HG03135 (cell line): ENCODE data around the gene CYP24A1.

ENCODE experiments used
- ATAC-seq: cut with Tn5 transposase; IDR thresholded peaks from one replicate; pipeline ENCODE4 v1.9.1; 2021; ENCODE audit warnings: mild to moderate bottlenecking, moderate library complexity; ENCODE audit not compliant: unreplicated experiment

CYP24A1 gene

GRCh38 chr20:54158226-54158625, 15.6 kb downstream of the CYP24A1 start:
- no peak for ATAC-seq

GRCh38 chr20:54156981-54157835, 16.6 kb downstream of the CYP24A1 start:
- ATAC-seq: no peak

GRCh38 chr20:54156522-54156921, 17.3 kb downstream of the CYP24A1 start:
- ATAC-seq: no peak

- ATAC-seq: no peak
Measured at GRCh38 chr20:54155736-54156317, 18.0 kb downstream of the CYP24A1 start.

- ATAC-seq: no peak
Measured at GRCh38 chr20:54154439-54154838, 19.3 kb downstream of the CYP24A1 start.

GRCh38 chr20:54153847-54154246, 19.9 kb downstream of the CYP24A1 start:
- no peak for ATAC-seq

- no peak for ATAC-seq
Measured at GRCh38 chr20:54153041-54153327, 20.8 kb downstream of the CYP24A1 start.

- ATAC-seq: no peak
Measured at GRCh38 chr20:54152227-54153040, 21.4 kb downstream of the CYP24A1 start.

- no peak for ATAC-seq
Measured at GRCh38 chr20:54151511-54152226, 22.1 kb downstream of the CYP24A1 start.

- no peak for ATAC-seq
Measured at GRCh38 chr20:54151075-54151439, 22.7 kb downstream of the CYP24A1 start.

GRCh38 chr20:54149765-54150264, 24.0 kb downstream of the CYP24A1 start:
- ATAC-seq: no peak

GRCh38 chr20:54148947-54149764, 24.6 kb downstream of the CYP24A1 start:
- ATAC-seq: no peak

GRCh38 chr20:54146672-54147071, 27.1 kb downstream of the CYP24A1 start:
- ATAC-seq: no peak

GRCh38 chr20:54144847-54145414, 28.9 kb downstream of the CYP24A1 start:
- ATAC-seq: no peak

GRCh38 chr20:54140927-54141566, 32.7 kb downstream of the CYP24A1 start:
- ATAC-seq: no peak

- ATAC-seq: no peak
Measured at GRCh38 chr20:54140486-54140885, 33.3 kb downstream of the CYP24A1 start.

GRCh38 chr20:54140067-54140466, 33.7 kb downstream of the CYP24A1 start:
- ATAC-seq: no peak

- no peak for ATAC-seq
Measured at GRCh38 chr20:54139188-54139587, 34.6 kb downstream of the CYP24A1 start.

- no peak for ATAC-seq
Measured at GRCh38 chr20:54138427-54138826, 35.4 kb downstream of the CYP24A1 start.
